ENCODE results near the gene TTC4. TPM values are rescaled to one million over a fixed set of nuclear protein-coding genes. Genes with fewer than 3 reads are reported as not detected.

The TTC4 gene
- total RNA-seq, 1 experiment from 2014 or later, result 30.8 TPM

DNA sequence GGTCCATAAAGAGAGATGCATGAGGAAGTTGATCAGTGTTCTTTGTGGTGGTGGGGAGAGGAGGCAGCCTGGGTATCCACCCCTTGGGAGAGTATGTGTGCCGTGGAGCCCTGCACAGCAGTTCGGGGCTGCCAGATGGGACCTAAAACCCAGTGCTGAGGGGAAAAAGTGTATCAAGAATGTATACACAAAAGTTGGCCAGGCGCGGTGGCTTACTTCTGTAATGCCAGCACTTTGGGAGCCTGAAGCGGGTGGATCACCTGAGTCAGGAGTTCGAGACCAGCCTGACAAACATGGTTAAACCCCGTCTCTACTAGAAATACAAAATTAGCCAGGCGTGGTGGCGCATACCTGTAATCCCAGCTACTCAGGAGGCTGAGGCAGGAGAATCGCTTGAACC, 4.1 kb upstream of the TTC4 start:
- no peaks in the 10 kb centered on the region for H3K9me3 ChIP-seq (ENCODE audit: control insufficient read depth, low read depth, low read length)
- H3K23ac ChIP-seq (ENCODE audit: insufficient read length, low read depth, low read length), result no peak overlapping the region
- no peak overlapping the region for H2BK20ac ChIP-seq (ENCODE audit: low read depth, low read length, poor library complexity, severe bottlenecking)
- Mint-ChIP-seq H3K27me3 (ENCODE audit: low read depth) (peaks cover 59% of the 10 kb centered on the region), H3K9me3 (no peaks in the 10 kb centered on the region), H3K4me3 (no peak overlapping the region), H3K27ac (no peak overlapping the region), H3K36me3 (ENCODE audit: insufficient read depth in 1 of 3, low read depth in 3 of 3) (no peaks in the 10 kb centered on the region), H3K4me1 (peaks cover 16% of the 10 kb centered on the region in 2 experiments)
- no peaks in the 10 kb centered on the region; the same call in 1 of the 2 replicates for H3K27me3 ChIP-seq (ENCODE audit: insufficient read depth, low read length)
- no peak overlapping the region for H3K14ac ChIP-seq (ENCODE audit: insufficient read depth, low read length)
- H4K91ac ChIP-seq (ENCODE audit: insufficient read length, low read depth, low read length), result no peak overlapping the region
- H3K27ac ChIP-seq (ENCODE audit: insufficient read length, low read depth, low read length), result no peak overlapping the region
- no peaks in the 10 kb centered on the region for H3K4me1 ChIP-seq (ENCODE audit: insufficient read depth, low read length)
- H2AFZ ChIP-seq (ENCODE audit: low read length), result no peak overlapping the region
- TF ChIP-seq, protein P1, sequence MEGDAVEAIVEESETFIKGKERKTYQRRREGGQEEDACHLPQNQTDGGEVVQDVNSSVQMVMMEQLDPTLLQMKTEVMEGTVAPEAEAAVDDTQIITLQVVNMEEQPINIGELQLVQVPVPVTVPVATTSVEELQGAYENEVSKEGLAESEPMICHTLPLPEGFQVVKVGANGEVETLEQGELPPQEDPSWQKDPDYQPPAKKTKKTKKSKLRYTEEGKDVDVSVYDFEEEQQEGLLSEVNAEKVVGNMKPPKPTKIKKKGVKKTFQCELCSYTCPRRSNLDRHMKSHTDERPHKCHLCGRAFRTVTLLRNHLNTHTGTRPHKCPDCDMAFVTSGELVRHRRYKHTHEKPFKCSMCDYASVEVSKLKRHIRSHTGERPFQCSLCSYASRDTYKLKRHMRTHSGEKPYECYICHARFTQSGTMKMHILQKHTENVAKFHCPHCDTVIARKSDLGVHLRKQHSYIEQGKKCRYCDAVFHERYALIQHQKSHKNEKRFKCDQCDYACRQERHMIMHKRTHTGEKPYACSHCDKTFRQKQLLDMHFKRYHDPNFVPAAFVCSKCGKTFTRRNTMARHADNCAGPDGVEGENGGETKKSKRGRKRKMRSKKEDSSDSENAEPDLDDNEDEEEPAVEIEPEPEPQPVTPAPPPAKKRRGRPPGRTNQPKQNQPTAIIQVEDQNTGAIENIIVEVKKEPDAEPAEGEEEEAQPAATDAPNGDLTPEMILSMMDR (conservative IDR thresholded peaks at IDR 0.05), result no peak
- H3T11ph ChIP-seq (ENCODE audit: low read length), result no peak overlapping the region
- no peak overlapping the region for H4K8ac ChIP-seq (replicated peaks; ENCODE audit: insufficient read length, low read depth, low read length)
- no peak overlapping the region for H2BK12ac ChIP-seq (ENCODE audit: insufficient read length, low read depth, low read length)
- no peak overlapping the region for H3K18ac ChIP-seq (ENCODE audit: insufficient read length, low read depth, low read length)
- H2BK15ac ChIP-seq (ENCODE audit: low read depth, low read length), result no peak overlapping the region
- no CpG with 5 or more reads among the region's 10 CpGs for WGBS (ENCODE audit: extremely low coverage, insufficient read length, low lambda C conversion rate)
- no peak overlapping the region for H2AK5ac ChIP-seq (ENCODE audit: insufficient read length, low read length)
- H3K9ac ChIP-seq (ENCODE audit: extremely low read depth, insufficient read length, low read length), result no peak overlapping the region
- peaks cover 7% of the 10 kb centered on the region for H3K23me2 ChIP-seq (ENCODE audit: insufficient read length, low read depth, low read length, poor library complexity, severe bottlenecking)
- H3K79me1 ChIP-seq (ENCODE audit: insufficient read depth, low read depth, low read length, poor library complexity, severe bottlenecking), result no peaks in the 10 kb centered on the region
- H2BK5ac ChIP-seq (ENCODE audit: insufficient read length, low read length), result no peak overlapping the region
- no peak overlapping the region for H2BK120ac ChIP-seq (ENCODE audit: low read depth, low read length, poor library complexity, severe bottlenecking)
- no peak overlapping the region for H4K5ac ChIP-seq (ENCODE audit: insufficient read length, low read depth, low read length)
- no peak for DNase-seq
- no peak overlapping the region for H3K4ac ChIP-seq (ENCODE audit: low read depth, low read length)
- no peaks in the 10 kb centered on the region for H4K20me1 ChIP-seq (ENCODE audit: control insufficient read depth, insufficient read depth, insufficient read length)
- no peak overlapping the region for H3K56ac ChIP-seq (ENCODE audit: insufficient read length, low read depth, low read length)
- H3K79me2 ChIP-seq (ENCODE audit: insufficient read depth, low read length), result no peaks in the 10 kb centered on the region
- H3K4me2 ChIP-seq (ENCODE audit: insufficient read depth, insufficient read length, low read length), result no peak overlapping the region
